ENCODE measurements around the gene NUMB.
"Not testable (repeated sequence)": the region's sequence is repeated elsewhere in the genome, so short reads cannot be mapped to it uniquely, and the experiment has no call there.

- TF ChIP-seq POLR2A (IDR thresholded peaks at IDR 0.05; ENCODE audit: low read length); GATA1 (IDR thresholded peaks at IDR 0.05; ENCODE audit: low read depth, low read length): not testable (repeated sequence)
Measured at GRCh38 chr14:73406248-73406647, 52.1 kb downstream of the NUMB start.

Measured in erythroblast (primary cell).